Osteoblast (primary cell): ENCODE data around the gene CHAF1A. TPM values are rescaled to one million over a fixed set of nuclear protein-coding genes. Genes with fewer than 3 reads are reported as not detected.

Experiments
- DNase-seq: peaks from one replicate; pipeline ENCODE4 v3.0.0; 2011; ENCODE audit warnings: low spot score, mixed read lengths; ENCODE audit not compliant: insufficient read length; ENCODE audit errors: missing footprints
- H2AFZ ChIP-seq: 2 replicates; pipeline ENCODE4 v1.6.0; 2011; ENCODE audit warnings: mild to moderate bottlenecking, low read length
- H3K27ac ChIP-seq: 2 replicates; pipeline ENCODE4 v1.5.1; 2011; ENCODE audit warnings: mild to moderate bottlenecking, low read depth, low read length, moderate library complexity
- H3K27me3 ChIP-seq: 2 replicates; pipeline ENCODE4 v1.6.0; 2012; ENCODE audit warnings: mild to moderate bottlenecking, control low read depth, inconsistent platforms, low read length, moderate library complexity; ENCODE audit not compliant: insufficient read depth
- H3K36me3 ChIP-seq: 2 replicates; pipeline ENCODE4 v1.5.1; 2011; ENCODE audit warnings: mild to moderate bottlenecking, low read length, control low read depth, moderate library complexity; ENCODE audit not compliant: insufficient read depth
- H3K4me1 ChIP-seq: 2 replicates; pipeline ENCODE4 v1.5.1; 2011; ENCODE audit warnings: mild to moderate bottlenecking, low read length, control low read depth, moderate library complexity; ENCODE audit not compliant: insufficient read depth
- H3K4me2 ChIP-seq: 2 replicates; pipeline ENCODE4 v1.6.0; 2011; ENCODE audit warnings: mild to moderate bottlenecking, low read length; ENCODE audit not compliant: insufficient read depth
- H3K4me3 ChIP-seq: fragments of 200-600 bp; sonication (generic); 3 replicates; pipeline ENCODE4 v1.5.1; 2012; ENCODE audit warnings: mild to moderate bottlenecking, low read length, inconsistent platforms; ENCODE audit not compliant: insufficient read depth
- H3K79me2 ChIP-seq: 2 replicates; pipeline ENCODE4 v1.6.0; 2012; ENCODE audit warnings: mild to moderate bottlenecking, low read length, control low read depth, inconsistent platforms; ENCODE audit not compliant: insufficient read depth
- H3K9me3 ChIP-seq: 2 replicates; pipeline ENCODE4 v1.5.1; 2011; ENCODE audit warnings: low read depth, low read length, control low read depth
- H4K20me1 ChIP-seq: 2 replicates; pipeline ENCODE4 v1.6.0; 2012; ENCODE audit warnings: mild to moderate bottlenecking, low read length, control low read depth; ENCODE audit not compliant: insufficient read depth
- CTCF ChIP-seq: IDR thresholded peaks from 2 replicates; pipeline ENCODE4 v1.5.1; 2011; ENCODE audit warnings: mild to moderate bottlenecking, low read depth, low read length, moderate library complexity; ENCODE audit errors: extremely low read depth
- total RNA-seq: library from RNA; depleted of rRNA; stranded (reverse); fragments of >200 nt; gene quantifications from 2 replicates; pipeline ENCODE4 v1.2.3, GENCODE V29; 2012

CHAF1A gene
- total RNA-seq, 1 donor: 3.6 TPM

- TF ChIP-seq CTCF: no peak
Measured at GRCh38 chr19:4406626-4407025, 4.2 kb downstream of the CHAF1A start.

GRCh38 chr19:4409123-4409933 lies 6.9 kb downstream of the CHAF1A start:
- Histone ChIP-seq H3K27me3 (no peaks in the 10 kb centered on the region), H3K36me3 (peaks cover 12% of the 10 kb centered on the region), H3K4me3 (no peak overlapping the region), H4K20me1 (no peaks in the 10 kb centered on the region), H3K4me1 (peaks cover 4% of the 10 kb centered on the region), H3K4me2 (no peak overlapping the region), H3K79me2 (peaks cover 43% of the 10 kb centered on the region), H3K9me3 (no peaks in the 10 kb centered on the region), H3K27ac (no peak overlapping the region), H2AFZ (no peak overlapping the region)
- no peak for TF ChIP-seq CTCF
- DNase-seq: peak; percentile 32

More at GRCh38 chr19:4406626-4407025, 4.2 kb downstream of the CHAF1A start:
- Histone ChIP-seq H2AFZ (no peak overlapping the region), H3K4me2 (no peak overlapping the region), H4K20me1 (no peaks in the 10 kb centered on the region), H3K4me3 (no peak overlapping the region), H3K27ac (no peak overlapping the region), H3K9me3 (no peaks in the 10 kb centered on the region), H3K36me3 (peaks cover 8% of the 10 kb centered on the region), H3K27me3 (no peaks in the 10 kb centered on the region), H3K4me1 (peaks cover 10% of the 10 kb centered on the region), H3K79me2 (peaks cover 55% of the 10 kb centered on the region)
- no peak for DNase-seq

GRCh38 chr19:4413588-4413987 lies 11.1 kb downstream of the CHAF1A start:
- Histone ChIP-seq H4K20me1 (peaks cover 3% of the 10 kb centered on the region), H3K79me2 (peaks cover 36% of the 10 kb centered on the region), H3K4me2 (no peak overlapping the region), H3K36me3 (peaks cover 12% of the 10 kb centered on the region), H3K4me3 (no peak overlapping the region), H3K9me3 (no peaks in the 10 kb centered on the region), H3K27ac (no peak overlapping the region), H2AFZ (no peak overlapping the region), H3K27me3 (no peaks in the 10 kb centered on the region), H3K4me1 (peaks cover 15% of the 10 kb centered on the region)
- DNase-seq: no peak
- no peak for TF ChIP-seq CTCF

GRCh38 chr19:4414144-4414799 lies 11.8 kb downstream of the CHAF1A start:
- Histone ChIP-seq H2AFZ (no peak overlapping the region), H3K36me3 (peaks cover 6% of the 10 kb centered on the region), H3K4me3 (no peak overlapping the region), H3K4me1 (peaks cover 15% of the 10 kb centered on the region), H3K79me2 (peaks cover 34% of the 10 kb centered on the region), H4K20me1 (peaks cover 3% of the 10 kb centered on the region), H3K27ac (no peak overlapping the region), H3K4me2 (no peak overlapping the region), H3K27me3 (no peaks in the 10 kb centered on the region), H3K9me3 (no peaks in the 10 kb centered on the region)
- TF ChIP-seq CTCF: no peak
- no peak for DNase-seq
